GM23338 (cell line): ENCODE results near the gene RAB15. TPM values are rescaled to one million over a fixed set of nuclear protein-coding genes. Genes with fewer than 3 reads are reported as not detected.
A peak's percentile ranks its signal among the peaks of the same experiment; 100 is the strongest.

Experiments used
- ATAC-seq: fragments of 200-7000 bp; cut with Tn5 transposase; 3 replicates; pipeline ENCODE4 v1.9.1; 2020
- DNase-seq: peaks from one replicate; pipeline ENCODE4 v3.0.0-alpha.2; 2015; ENCODE audit warnings: low spot score
- H2AFZ ChIP-seq: fragments of 200-600 bp; sonication (generic); 2 replicates; pipeline ENCODE4 v1.8.0; 2016; ENCODE audit warnings: antibody characterized with exemption, mild to moderate bottlenecking, moderate library complexity
- H3F3A ChIP-seq: fragments of 200-600 bp; sonication (generic); replicated peaks from 2 replicates; pipeline ENCODE4 v1.8.0; 2017; ENCODE audit warnings: antibody characterized with exemption, mixed run types, low read depth
- H3K27ac ChIP-seq: fragments of 200-600 bp; sonication (generic); 2 replicates; pipeline ENCODE4 v1.6.1; 2016; ENCODE audit warnings: low read depth
- H3K27me3 ChIP-seq: fragments of 200-600 bp; sonication (generic); 2 replicates; pipeline ENCODE4 v1.8.0; 2016; ENCODE audit warnings: mild to moderate bottlenecking, mixed run types, moderate library complexity; ENCODE audit not compliant: insufficient read depth
- H3K36me3 ChIP-seq: fragments of 200-600 bp; sonication (generic); 2 replicates; pipeline ENCODE4 v1.8.0; 2016; ENCODE audit warnings: mild to moderate bottlenecking; ENCODE audit not compliant: insufficient read depth
- H3K4me1 ChIP-seq: fragments of 200-600 bp; sonication (generic); 2 replicates; pipeline ENCODE4 v1.8.0; 2016; ENCODE audit warnings: mild to moderate bottlenecking, moderate library complexity; ENCODE audit not compliant: insufficient read depth
- H3K4me2 ChIP-seq: fragments of 200-600 bp; sonication (generic); 2 replicates; pipeline ENCODE4 v1.7.1; 2017; ENCODE audit warnings: mixed run types
- H3K4me3 ChIP-seq: fragments of 200-600 bp; sonication (generic); 2 replicates; pipeline ENCODE4 v1.6.1; 2016; ENCODE audit warnings: mixed run types
- H3K79me2 ChIP-seq: fragments of 200-600 bp; sonication (generic); replicated peaks from 2 replicates; pipeline ENCODE4 v1.8.0; 2017; ENCODE audit warnings: mild to moderate bottlenecking; ENCODE audit not compliant: insufficient read depth
- H3K9me2 ChIP-seq: fragments of 200-600 bp; sonication (generic); 2 replicates; pipeline ENCODE4 v1.8.0; 2017; ENCODE audit not compliant: insufficient read depth
- H4K20me1 ChIP-seq: fragments of 200-600 bp; sonication (generic); replicated peaks from 2 replicates; pipeline ENCODE4 v1.8.0; 2017; ENCODE audit warnings: mild to moderate bottlenecking; ENCODE audit not compliant: insufficient read depth
- H3K27ac Mint-ChIP-seq: 2 replicates; pipeline ENCODE4 v1.8.0; 2020; ENCODE audit warnings: inconsistent platforms, mild to moderate bottlenecking, moderate library complexity, mixed read lengths
- H3K27me3 Mint-ChIP-seq: 3 replicates; pipeline ENCODE4 v1.8.0; 2022; ENCODE audit warnings: low read depth, mild to moderate bottlenecking, moderate library complexity, mixed read lengths, inconsistent platforms; ENCODE audit not compliant: insufficient read depth, poor library complexity
- H3K36me3 Mint-ChIP-seq: 3 replicates; pipeline ENCODE4 v1.8.0; 2021; ENCODE audit warnings: low read depth, mild to moderate bottlenecking, inconsistent platforms, moderate library complexity, mixed read lengths
- H3K4me1 Mint-ChIP-seq: 3 replicates; pipeline ENCODE4 v1.8.0; 2020; ENCODE audit warnings: mild to moderate bottlenecking, inconsistent platforms, mixed read lengths
- H3K4me3 Mint-ChIP-seq: 3 replicates; pipeline ENCODE4 v1.8.0; 2021; ENCODE audit warnings: moderate library complexity, mild to moderate bottlenecking, inconsistent platforms, mixed read lengths
- H3K9me3 Mint-ChIP-seq: 3 replicates; pipeline ENCODE4 v1.8.0; 2020; ENCODE audit warnings: moderate library complexity, mild to moderate bottlenecking, inconsistent platforms, mixed read lengths
- CREB1 ChIP-seq: fragments of 250-450 bp; sonication (Bioruptor Pico); IDR thresholded peaks from 2 replicates; pipeline ENCODE4 v1.5.0; 2020; ENCODE audit warnings: low read depth, mild to moderate bottlenecking, moderate library complexity
- CTCF ChIP-seq, 2 experiments: fragments of 200-600 bp in 1 of 2; sonication (generic) in 1 of 2; conservative IDR thresholded peaks; 2 replicates each; pipeline versions ENCODE4 v1.5.1 to v1.6.1; 2016 to 2017; ENCODE audit warnings: antibody characterized with exemption in 2 of 2, low read depth in 2 of 2, mild to moderate bottlenecking in 2 of 2, moderate library complexity in 1 of 2
- ETS1 ChIP-seq: IDR thresholded peaks from 2 replicates; pipeline ENCODE4 v1.6.1; 2016; ENCODE audit warnings: antibody characterized with exemption
- EZH2 ChIP-seq: fragments of 200-600 bp; sonication (generic); IDR thresholded peaks from one replicate; pipeline ENCODE4 v1.8.0; 2017; ENCODE audit warnings: antibody characterized with exemption, mild to moderate bottlenecking, low read depth; ENCODE audit not compliant: unreplicated experiment
- EZH2phosphoT487 ChIP-seq: fragments of 200-600 bp; sonication (generic); IDR thresholded peaks from one replicate; pipeline ENCODE4 v1.8.1; 2018; ENCODE audit warnings: antibody characterized with exemption; ENCODE audit not compliant: unreplicated experiment
- JUNB ChIP-seq: IDR thresholded peaks from one replicate; pipeline ENCODE4 v1.6.1; 2016; ENCODE audit warnings: antibody characterized with exemption; ENCODE audit not compliant: unreplicated experiment
- NANOG ChIP-seq: IDR thresholded peaks from 2 replicates; pipeline ENCODE4 v1.6.1; 2016; ENCODE audit warnings: antibody characterized with exemption, borderline replicate concordance
- POLR2AphosphoS5 ChIP-seq: IDR thresholded peaks from 2 replicates; pipeline ENCODE4 v1.6.1; 2016; ENCODE audit warnings: antibody characterized with exemption, low read depth
- REST ChIP-seq: IDR thresholded peaks from one replicate; pipeline ENCODE4 v1.6.1; 2018; ENCODE audit warnings: antibody characterized with exemption; ENCODE audit not compliant: unreplicated experiment
- ZNF114 ChIP-seq: fragments of 250-450 bp; sonication (Bioruptor Pico); IDR thresholded peaks from 2 replicates; pipeline ENCODE4 v1.5.0; 2020; ENCODE audit warnings: mild to moderate bottlenecking, moderate library complexity
- polyA plus RNA-seq: library from polyadenylated mRNA; unstranded; fragments of >200 nt; fragmentation: Nextera tagmentation; extraction: Ambion mirVana; gene quantifications from 2 replicates; pipeline ENCODE4 v1.2.1, GENCODE V29; 2016
- total RNA-seq: library from RNA; depleted of rRNA; stranded (reverse); fragments of >200 nt; shearing (Covaris generic); gene quantifications from 2 replicates; pipeline ENCODE4 v1.2.3, GENCODE V29; 2014

Gene RAB15
- total and polyA plus RNA-seq, 2 experiments from 2014 or later, result 17.4 to 43.3 TPM

GRCh38 chr14:64942531-64943111, 29.5 kb downstream of the RAB15 start, which contains the start of gene GPX2:
GPX2 (minus strand) TSS chr14:64942745; CDS start chr14:64942726, 19 bp downstream.
- peaks cover 21% of the 10 kb centered on the region for H3K4me1 ChIP-seq
- Mint-ChIP-seq H3K4me3 (no peak within 1 kb of the TSS), H3K27me3 (peaks cover 1% of the 10 kb centered on the region), H3K36me3 (peaks cover 5% of the 10 kb centered on the region; the same call in 1 of the 3 replicates), H3K4me1 (peaks cover 23% of the 10 kb centered on the region), H3K27ac (peak within 1 kb of the TSS; percentile 88), H3K9me3 (no peaks in the 10 kb centered on the region)
- H3K36me3 ChIP-seq, result no peaks in the 10 kb centered on the region
- no peaks in the 10 kb centered on the region for H3F3A ChIP-seq
- no peak within 1 kb of the TSS for H2AFZ ChIP-seq
- H3K27ac ChIP-seq, result peak within 1 kb of the TSS; percentile 64; the same call in 1 of the 2 replicates
- no peak for TF ChIP-seq ETS1
- no peak for TF ChIP-seq ZNF114 (CRISPR knock-in tag)
- TF ChIP-seq JUNB, result no peak
- no peak for TF ChIP-seq CREB1 (CRISPR knock-in tag)
- TF ChIP-seq CTCF (conservative IDR thresholded peaks at IDR 0.05; ENCODE audit: low read depth in 2 of 2), result no peak
- TF ChIP-seq EZH2, result no peak
- TF ChIP-seq POLR2AphosphoS5, result no peak
- TF ChIP-seq NANOG, result no peak
- no peak for TF ChIP-seq EZH2phosphoT487
- H3K9me2 ChIP-seq, result no peaks in the 10 kb centered on the region
- peak; percentile 35 for ATAC-seq
- H3K4me3 ChIP-seq, result no peak within 1 kb of the TSS
- no peaks in the 10 kb centered on the region for H3K27me3 ChIP-seq
- no peak for DNase-seq
- 0 out of 2 replicates have a peak within 1 kb of the TSS, but pooled peaks have one; percentile 40 for H3K4me2 ChIP-seq
- H3K79me2 ChIP-seq, result no peaks in the 10 kb centered on the region
- H4K20me1 ChIP-seq, result no peaks in the 10 kb centered on the region

- Histone ChIP-seq H3K36me3 (no peaks in the 10 kb centered on the region), H3K4me2 (no peak overlapping the region), H3F3A (no peaks in the 10 kb centered on the region), H3K27me3 (no peaks in the 10 kb centered on the region), H3K9me2 (no peaks in the 10 kb centered on the region), H4K20me1 (peaks cover 4% of the 10 kb centered on the region; the same call in 1 of the 2 replicates), H3K4me1 (peaks cover 21% of the 10 kb centered on the region), H3K79me2 (no peaks in the 10 kb centered on the region), H2AFZ (no peak overlapping the region), H3K4me3 (no peak overlapping the region), H3K27ac (no peak overlapping the region)
- H3K27ac Mint-ChIP-seq, result no peak overlapping the region
- peaks cover 23% of the 10 kb centered on the region for H3K4me1 Mint-ChIP-seq
- H3K27me3 Mint-ChIP-seq, result peaks cover 1% of the 10 kb centered on the region
- no peak overlapping the region for H3K4me3 Mint-ChIP-seq
- H3K9me3 Mint-ChIP-seq, result no peaks in the 10 kb centered on the region
- DNase-seq (no peak), ATAC-seq (no peak)
- H3K36me3 Mint-ChIP-seq, result no peaks in the 10 kb centered on the region
- TF ChIP-seq EZH2phosphoT487, result no peak
- TF ChIP-seq EZH2, result no peak
- no peak for TF ChIP-seq POLR2AphosphoS5
- no peak for TF ChIP-seq CREB1 (CRISPR knock-in tag)
- TF ChIP-seq REST, result no peak
- TF ChIP-seq ZNF114 (CRISPR knock-in tag), result no peak
- no peak for TF ChIP-seq NANOG
Measured at GRCh38 chr14:64940336-64940910, 31.7 kb downstream of the RAB15 start.
